GM10266 (cell line): Measurements from ENCODE around the gene COMMD9.

Experiments used
- DNase-seq: peaks from one replicate; pipeline ENCODE4 v3.0.0; 2012; ENCODE audit errors: extremely low spot score
- CTCF ChIP-seq: IDR thresholded peaks from 2 replicates; pipeline ENCODE4 v1.5.1; 2012; ENCODE audit warnings: mild to moderate bottlenecking, low read depth; ENCODE audit not compliant: control insufficient read depth, insufficient read depth; ENCODE audit errors: missing control alignments

Gene COMMD9

DNA sequence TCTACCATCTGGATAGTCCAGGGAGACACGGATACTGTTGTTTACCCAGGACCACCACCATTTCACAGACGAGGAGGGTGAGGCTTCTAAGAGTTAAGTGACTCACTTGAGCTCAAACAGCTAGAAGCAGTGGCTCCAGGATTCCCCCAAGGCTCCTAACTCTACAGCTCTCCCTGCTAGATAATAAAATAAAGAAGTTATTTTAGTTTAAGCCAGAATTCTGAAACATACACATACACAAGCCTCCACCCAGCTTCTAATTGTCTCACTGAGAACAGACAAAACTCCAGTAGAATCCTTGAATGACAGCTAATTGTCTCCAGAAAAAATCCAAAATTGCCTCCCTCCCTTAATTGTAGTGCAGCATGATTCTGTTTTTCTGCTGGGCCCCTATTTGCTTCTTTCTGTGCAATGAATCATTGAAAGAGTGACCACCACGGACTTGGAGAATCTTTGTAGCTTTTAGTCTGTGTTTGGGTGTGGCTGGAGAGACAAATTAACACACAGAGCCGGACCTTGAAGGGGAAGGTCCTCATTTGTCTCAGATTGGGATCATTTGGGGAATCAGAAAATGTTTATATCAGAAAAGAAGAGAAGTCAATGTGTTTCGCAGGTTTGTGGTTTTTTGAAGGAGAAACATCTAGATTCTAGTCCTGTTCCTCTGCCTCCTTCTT lies 64.9 kb downstream of the COMMD9 start:
- no peak for DNase-seq
- TF ChIP-seq CTCF: no peak

- no peak for TF ChIP-seq CTCF
Observed at GRCh38 chr11:36222831-36223635, 66.2 kb downstream of the COMMD9 start.

More at GRCh38 chr11:36222831-36223635, 66.2 kb downstream of the COMMD9 start:
- no peak for DNase-seq
